Subcutaneous preadipocyte (primary cell): Measurements from ENCODE around the gene MDGA2. TPM values are rescaled to one million over a fixed set of nuclear protein-coding genes. Genes with fewer than 3 reads are reported as not detected.

ENCODE experiments used
- small RNA-seq: library from RNA; depleted of rRNA; stranded (forward); fragments of <200 nt; gene quantifications from one replicate; pipeline ENCODE3, GENCODE V24; 2012
- total RNA-seq: library from RNA; depleted of rRNA; stranded (reverse); fragments of >200 nt; gene quantifications from 2 replicates; pipeline ENCODE4 v1.2.3, GENCODE V29; 2012

MDGA2 gene
- not detected in 2 replicates for total RNA-seq

GRCh38 chr14:47675466-47676314, at the start of gene MDGA2:
MDGA2 (minus strand) TSS chr14:47675605.

Small RNA genes lying within 50 kb of the gene (small RNA-seq; reads per million reads assigned to genes)
- gene RF00402 = not detected
